ENCODE data around the gene TSPAN18.
A peak's percentile ranks its signal among the peaks of the same experiment; 100 is the strongest.

The TSPAN18 gene

GRCh38 chr11:44854086-44854485 lies 127.3 kb downstream of the TSPAN18 start:
- DNase-seq = no peak

DNA sequence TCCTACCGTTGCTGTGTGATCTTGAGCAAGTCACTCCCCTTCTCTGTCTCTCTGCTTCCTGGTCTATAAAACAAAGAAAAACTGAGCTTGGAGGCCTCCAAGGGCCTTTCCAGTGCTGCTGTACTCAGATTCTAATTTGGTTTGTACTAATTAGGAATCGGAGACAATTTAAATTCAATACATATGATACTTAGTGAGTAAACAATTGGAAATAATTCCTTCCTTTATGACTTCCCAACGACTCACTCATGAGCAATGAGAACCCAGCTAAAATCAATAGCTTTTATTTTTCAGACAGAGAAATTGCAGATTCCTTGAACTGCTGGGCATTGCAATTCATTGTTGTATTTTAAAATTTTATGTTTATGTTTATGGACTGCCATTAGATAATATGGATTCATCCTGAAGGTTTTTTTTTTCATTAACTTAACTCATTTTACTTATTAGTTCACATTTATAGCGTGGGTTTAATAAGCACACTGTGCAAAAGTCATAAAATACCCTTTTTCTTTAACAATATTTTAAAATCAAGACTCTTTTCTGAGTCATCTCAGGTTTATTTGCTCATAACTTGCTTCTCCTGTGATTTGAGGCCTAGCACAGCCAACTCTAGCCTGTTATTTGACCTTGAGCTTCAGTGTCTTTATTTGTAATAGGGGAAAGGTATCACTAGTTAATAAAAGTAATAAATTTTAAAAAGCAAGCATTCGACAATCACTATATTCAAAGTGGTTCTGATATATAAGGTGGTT lies 128.2 kb downstream of the TSPAN18 start:
- no peak for DNase-seq

GRCh38 chr11:44855493-44855849 lies 128.7 kb downstream of the TSPAN18 start:
- no peak for DNase-seq

- no peak for DNase-seq
Observed at GRCh38 chr11:44857490-44858090, 130.8 kb downstream of the TSPAN18 start.

GRCh38 chr11:44858796-44859527 lies 132.2 kb downstream of the TSPAN18 start:
- DNase-seq = no peak

DNA sequence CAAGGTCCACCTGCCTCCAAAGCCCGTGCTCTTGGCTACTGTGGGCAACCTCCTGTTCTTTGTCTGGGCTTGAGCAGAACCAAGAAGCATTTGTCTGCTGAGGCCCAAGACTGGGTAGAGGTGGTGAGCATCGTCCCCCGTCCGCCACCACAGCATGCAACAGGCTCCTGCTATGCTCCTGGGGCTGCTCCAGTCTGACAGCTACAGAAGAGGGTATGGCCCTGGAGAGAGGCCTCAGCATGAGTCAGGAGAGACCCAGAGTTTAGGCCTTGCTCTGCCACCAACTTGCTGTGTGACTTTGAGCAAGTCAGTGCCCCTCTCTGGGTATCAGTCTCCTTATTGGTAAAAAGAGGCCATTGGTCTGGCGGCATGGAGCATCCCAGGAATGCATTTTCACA lies 132.8 kb downstream of the TSPAN18 start:
- DNase-seq = no peak

- peak in 1 of 2 donors; percentile 8 for DNase-seq
Observed at GRCh38 chr11:44860346-44860745, 133.6 kb downstream of the TSPAN18 start.

- DNase-seq = peak; percentile 74 to 77
Observed at GRCh38 chr11:44861849-44862557, 135.2 kb downstream of the TSPAN18 start.

GRCh38 chr11:44862558-44863101 lies 135.9 kb downstream of the TSPAN18 start:
- DNase-seq = no peak

GRCh38 chr11:44863231-44863630 lies 136.5 kb downstream of the TSPAN18 start:
- DNase-seq = no peak

DNA sequence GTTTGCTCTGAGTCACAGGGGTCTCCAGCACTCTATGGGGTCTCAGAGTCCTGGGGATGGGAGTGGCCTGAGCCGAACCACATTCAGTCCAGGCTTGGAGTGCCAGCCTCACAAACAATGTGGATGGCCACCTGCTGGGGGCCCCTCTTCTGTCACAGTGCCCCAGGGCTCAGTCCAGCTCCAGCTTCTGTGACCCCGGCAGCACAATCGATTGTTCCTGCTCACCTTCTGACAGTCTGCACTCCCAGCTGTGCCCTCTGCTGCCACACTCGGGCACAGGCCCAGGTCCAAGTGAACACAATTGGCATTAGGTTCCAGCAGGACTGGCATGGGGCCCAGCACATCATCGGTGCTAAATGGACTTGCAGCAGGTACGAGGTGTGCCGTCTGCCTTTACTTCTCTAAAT lies 139.1 kb downstream of the TSPAN18 start:
- no peak for DNase-seq

DNA sequence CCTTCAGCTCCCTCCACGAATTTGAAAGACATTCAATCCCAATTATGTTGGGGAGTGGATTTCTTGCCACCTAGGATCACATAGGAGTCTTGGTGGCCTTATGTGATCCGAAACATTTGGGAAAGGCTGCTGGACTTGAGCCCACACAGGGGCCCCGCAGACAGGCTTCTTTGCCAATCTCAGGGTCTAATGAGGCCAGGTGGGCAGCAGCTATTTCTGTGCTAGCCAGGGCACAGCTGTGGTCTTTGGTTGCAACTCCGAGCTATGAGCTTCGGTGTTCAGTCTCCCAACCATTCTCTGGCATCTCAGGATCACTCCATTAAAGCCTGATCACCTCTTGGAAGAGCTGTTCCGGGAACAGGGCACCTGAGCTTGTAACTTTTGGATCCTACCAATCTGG lies 139.5 kb downstream of the TSPAN18 start:
- DNase-seq = no peak

- DNase-seq = no peak
Observed at GRCh38 chr11:44868021-44868420, 141.3 kb downstream of the TSPAN18 start.

DNA sequence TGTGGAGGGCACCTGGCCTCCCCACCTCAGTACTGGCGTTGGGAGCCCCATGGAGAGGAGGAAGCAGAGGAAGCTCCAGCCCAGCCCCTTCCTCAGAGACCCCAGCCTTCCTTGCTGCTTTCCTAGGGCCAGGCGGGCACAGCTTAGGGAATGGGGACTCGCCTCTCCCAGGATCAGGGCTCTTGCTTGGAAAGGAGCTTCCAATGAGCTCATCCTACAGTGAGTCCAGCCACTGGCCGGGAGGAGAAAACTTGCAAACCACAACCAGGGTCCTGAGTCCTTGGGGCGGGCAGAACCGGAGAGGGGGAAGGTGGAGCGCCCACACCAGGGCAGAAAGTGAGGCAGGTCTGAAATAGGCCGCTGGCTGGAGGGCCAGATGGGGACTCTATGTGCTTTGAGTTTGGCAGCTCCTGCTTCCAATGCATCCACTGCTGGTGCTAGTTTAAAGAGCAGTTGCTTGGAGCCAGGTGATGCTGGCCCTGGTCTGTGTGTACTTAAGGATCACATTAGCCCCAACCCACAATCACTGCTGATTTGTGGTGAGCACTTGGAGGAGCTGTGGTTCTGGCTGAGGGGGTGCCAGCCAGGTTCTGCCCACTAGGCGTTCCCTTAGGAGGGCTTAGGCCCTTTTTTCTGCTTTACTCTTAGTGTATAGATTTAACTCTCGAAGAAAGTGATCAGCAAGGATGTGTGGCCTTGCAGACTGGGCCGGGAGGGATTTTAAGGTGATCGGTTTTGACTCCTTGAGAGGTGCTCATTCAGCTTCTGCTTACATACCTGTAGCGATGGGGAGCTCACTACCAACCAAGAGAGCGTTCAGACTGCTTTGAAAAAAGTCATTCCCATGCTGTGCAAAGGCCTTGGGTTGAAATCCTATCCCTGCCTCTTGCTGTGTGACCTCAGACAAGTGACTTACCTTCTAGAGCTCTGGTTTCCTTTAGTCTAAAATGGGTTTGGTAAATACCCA lies 142.0 kb downstream of the TSPAN18 start:
- no peak for DNase-seq

DNA sequence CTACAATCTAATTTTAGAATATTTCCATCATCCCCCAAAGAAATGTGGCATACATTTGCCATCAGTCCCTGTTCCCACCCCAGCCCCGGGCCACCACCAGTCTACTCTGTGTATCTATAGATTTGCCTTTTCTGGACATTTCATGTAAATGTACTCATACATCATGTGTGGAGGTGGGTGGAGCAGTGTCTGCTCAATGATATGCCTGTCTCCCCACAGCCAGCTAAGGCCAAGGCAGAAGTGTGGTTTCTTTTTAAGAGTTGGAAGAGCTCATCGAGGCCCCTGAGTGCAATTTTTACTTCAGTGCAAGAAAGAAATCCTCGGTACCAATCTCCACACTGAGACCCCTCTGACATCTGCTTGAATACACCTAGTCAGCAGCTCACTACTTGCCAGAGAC lies 143.4 kb downstream of the TSPAN18 start:
- no peak for DNase-seq

- DNase-seq = no peak
Observed at GRCh38 chr11:44870615-44871176, 143.9 kb downstream of the TSPAN18 start.

DNA sequence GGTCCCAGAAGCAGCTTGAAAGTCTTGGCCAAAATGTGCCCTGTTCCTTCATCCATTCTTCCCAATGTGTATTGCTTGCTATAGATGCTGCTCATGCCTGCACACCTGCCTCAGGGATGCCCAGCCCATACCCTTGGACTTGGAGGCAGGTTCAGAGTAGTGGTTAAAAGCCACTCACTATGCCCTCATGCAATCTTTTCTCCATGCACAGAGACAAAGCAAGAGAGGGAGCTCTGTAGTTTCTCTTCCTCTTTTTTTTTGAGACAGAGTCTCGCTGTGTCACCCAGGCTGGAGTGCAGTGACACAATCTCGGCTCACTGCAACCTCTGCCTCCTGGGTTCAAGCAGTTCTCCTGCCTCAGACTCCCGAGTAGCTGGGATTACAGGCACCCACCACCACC lies 144.9 kb downstream of the TSPAN18 start:
- peak in 1 of 2 donors; percentile 23 for DNase-seq

GRCh38 chr11:44872556-44872955 lies 145.8 kb downstream of the TSPAN18 start:
- no peak for DNase-seq

DNA sequence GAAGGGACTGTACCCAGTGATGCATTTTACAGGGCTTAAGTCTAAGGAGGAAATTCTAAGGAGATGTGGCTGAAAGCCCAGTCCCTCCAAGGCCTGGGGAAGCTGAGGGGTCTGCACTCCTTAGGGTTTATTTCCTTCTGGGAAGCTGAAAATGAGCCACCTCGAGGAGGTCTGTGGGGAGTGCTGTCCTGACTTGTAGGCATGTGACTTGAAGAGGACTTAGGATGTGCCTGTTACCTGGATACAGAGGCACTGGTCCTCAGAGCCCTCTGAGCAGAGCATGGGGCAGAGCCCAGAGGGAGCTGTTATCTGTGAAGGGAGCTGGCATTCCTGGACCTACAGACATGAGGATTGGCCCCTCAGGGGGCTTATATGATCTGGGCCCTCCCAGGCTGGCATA lies 146.8 kb downstream of the TSPAN18 start:
- no peak for DNase-seq

DNA sequence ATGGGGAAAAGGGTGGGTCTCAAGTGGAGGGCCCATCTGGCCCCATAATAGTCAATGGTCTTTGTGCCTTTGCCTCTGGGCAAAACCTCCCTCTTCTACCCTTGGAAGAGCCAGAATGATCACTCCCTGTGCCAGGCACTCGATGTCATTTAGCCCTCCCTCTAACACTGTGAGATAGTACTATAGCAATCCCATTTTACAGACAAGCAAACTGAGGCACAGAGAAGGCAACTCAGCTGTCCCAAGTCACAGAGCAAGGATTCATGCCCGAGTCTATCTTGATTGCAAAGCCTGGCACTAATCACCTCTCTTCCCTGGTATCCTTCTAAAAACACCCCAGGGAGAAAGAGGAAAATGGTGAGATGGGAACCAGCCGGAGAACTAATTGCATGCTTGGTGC lies 147.5 kb downstream of the TSPAN18 start:
- DNase-seq = no peak

DNA sequence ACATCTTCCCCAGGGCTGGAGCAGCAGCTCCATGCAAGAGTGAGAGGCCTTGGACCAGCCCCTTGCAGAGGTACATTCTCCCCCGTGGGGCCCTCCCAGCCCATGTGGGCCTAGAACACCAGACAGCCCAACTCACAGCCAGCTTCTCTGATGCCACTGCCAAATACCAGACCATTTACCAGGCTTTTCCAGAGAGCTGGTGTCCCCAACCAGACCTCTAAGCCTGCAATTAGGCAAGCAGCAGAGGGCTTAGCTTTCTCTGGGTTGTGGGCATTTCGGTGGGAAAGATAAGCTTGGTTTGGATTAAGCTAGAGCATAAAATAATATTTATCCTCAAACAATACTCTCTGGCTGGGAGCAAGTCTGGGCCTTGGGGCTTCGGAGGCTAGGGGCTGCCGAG lies 148.3 kb downstream of the TSPAN18 start:
- DNase-seq = no peak

Measured in CD4-positive, alpha-beta T cell treated with Interleukin-1 beta for 1 hour (primary cell).